Mesothelial cell of epicardium (in vitro differentiated cells): ENCODE results near the gene SETD1B. TPM values are rescaled to one million over a fixed set of nuclear protein-coding genes. Genes with fewer than 3 reads are reported as not detected.

ENCODE experiments used
- DNase-seq, 2 experiments: peaks; one replicate each; pipeline ENCODE4 v3.0.0; 2021; ENCODE audit warnings: low spot score in 2 of 2; ENCODE audit not compliant: unreplicated experiment in 2 of 2
- H3K27ac Mint-ChIP-seq: 2 replicates; pipeline ENCODE4 v1.8.0; 2021; ENCODE audit warnings: mixed read lengths
- H3K27me3 Mint-ChIP-seq: 2 replicates; pipeline ENCODE4 v1.8.0; 2021; ENCODE audit warnings: low read depth, mixed read lengths
- H3K36me3 Mint-ChIP-seq: 2 replicates; pipeline ENCODE4 v1.8.0; 2021; ENCODE audit warnings: mixed read lengths
- H3K4me1 Mint-ChIP-seq: 2 replicates; pipeline ENCODE4 v1.8.0; 2021; ENCODE audit warnings: mixed read lengths
- H3K4me3 Mint-ChIP-seq: 2 replicates; pipeline ENCODE4 v1.8.0; 2021; ENCODE audit warnings: mild to moderate bottlenecking, moderate library complexity, mixed read lengths
- H3K9me3 Mint-ChIP-seq: 2 replicates; pipeline ENCODE4 v1.8.0; 2021; ENCODE audit warnings: mixed read lengths
- CTCF ChIP-seq: fragments of 200-600 bp; sonication (generic); IDR thresholded peaks from one replicate; pipeline ENCODE4 v1.5.0; 2021; ENCODE audit warnings: antibody characterized with exemption; ENCODE audit not compliant: unreplicated experiment
- total RNA-seq: library from RNA; stranded (reverse); gene quantifications from 3 replicates; pipeline ENCODE4 v1.2.1, GENCODE V29; 2021

SETD1B gene
- total RNA-seq, 1 donor from 2014 or later: 27.2 TPM

GRCh38 chr12:121826318-121827150 is 22.7 kb downstream of the SETD1B start:
- Mint-ChIP-seq H3K4me3 (no peak overlapping the region), H3K9me3 (no peaks in the 10 kb centered on the region), H3K27me3 (no peaks in the 10 kb centered on the region), H3K27ac (no peak overlapping the region), H3K36me3 (peaks cover 36% of the 10 kb centered on the region), H3K4me1 (no peaks in the 10 kb centered on the region)
- no peak for DNase-seq
- no peak for TF ChIP-seq CTCF

- no peak for TF ChIP-seq CTCF
- Mint-ChIP-seq H3K27ac (no peak overlapping the region), H3K4me1 (no peaks in the 10 kb centered on the region), H3K27me3 (no peaks in the 10 kb centered on the region), H3K4me3 (no peak overlapping the region), H3K9me3 (no peaks in the 10 kb centered on the region), H3K36me3 (peaks cover 44% of the 10 kb centered on the region)
- DNase-seq: no peak
Observed at GRCh38 chr12:121827351-121828099, 23.7 kb downstream of the SETD1B start.

DNA sequence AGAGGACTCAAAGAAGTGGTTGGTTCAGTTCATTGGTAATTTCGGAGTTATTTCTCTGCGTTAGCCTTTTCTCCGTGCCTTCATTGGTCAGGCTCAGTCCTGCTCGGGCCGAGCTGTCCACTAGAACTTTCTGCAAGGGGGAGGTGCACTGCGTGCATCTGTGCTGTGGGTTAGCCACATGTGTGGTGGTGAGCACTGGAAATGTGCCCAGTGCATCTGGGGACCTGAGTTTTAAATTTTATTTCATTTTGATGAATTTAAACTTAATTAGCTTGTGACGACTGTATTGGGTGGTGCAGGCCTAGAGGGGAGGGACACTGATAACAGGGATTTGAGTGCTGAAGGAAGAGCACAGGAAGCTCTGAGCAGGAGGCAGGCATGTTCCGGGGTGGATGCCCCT is 24.5 kb downstream of the SETD1B start:
- H3K9me3 Mint-ChIP-seq: no peaks in the 10 kb centered on the region
- TF ChIP-seq CTCF: no peak
- no peak for DNase-seq
- no peaks in the 10 kb centered on the region for H3K4me1 Mint-ChIP-seq
- H3K36me3 Mint-ChIP-seq: peaks cover 45% of the 10 kb centered on the region
- H3K4me3 Mint-ChIP-seq: no peak overlapping the region
- H3K27ac Mint-ChIP-seq: no peak overlapping the region
- no peaks in the 10 kb centered on the region for H3K27me3 Mint-ChIP-seq

GRCh38 chr12:121828826-121829225 is 25.0 kb downstream of the SETD1B start:
- no peak overlapping the region for H3K27ac Mint-ChIP-seq
- no peaks in the 10 kb centered on the region for H3K27me3 Mint-ChIP-seq
- H3K36me3 Mint-ChIP-seq: peaks cover 45% of the 10 kb centered on the region
- H3K4me1 Mint-ChIP-seq: no peaks in the 10 kb centered on the region
- no peaks in the 10 kb centered on the region for H3K9me3 Mint-ChIP-seq
- no peak for DNase-seq
- TF ChIP-seq CTCF: no peak
- H3K4me3 Mint-ChIP-seq: no peak overlapping the region

DNA sequence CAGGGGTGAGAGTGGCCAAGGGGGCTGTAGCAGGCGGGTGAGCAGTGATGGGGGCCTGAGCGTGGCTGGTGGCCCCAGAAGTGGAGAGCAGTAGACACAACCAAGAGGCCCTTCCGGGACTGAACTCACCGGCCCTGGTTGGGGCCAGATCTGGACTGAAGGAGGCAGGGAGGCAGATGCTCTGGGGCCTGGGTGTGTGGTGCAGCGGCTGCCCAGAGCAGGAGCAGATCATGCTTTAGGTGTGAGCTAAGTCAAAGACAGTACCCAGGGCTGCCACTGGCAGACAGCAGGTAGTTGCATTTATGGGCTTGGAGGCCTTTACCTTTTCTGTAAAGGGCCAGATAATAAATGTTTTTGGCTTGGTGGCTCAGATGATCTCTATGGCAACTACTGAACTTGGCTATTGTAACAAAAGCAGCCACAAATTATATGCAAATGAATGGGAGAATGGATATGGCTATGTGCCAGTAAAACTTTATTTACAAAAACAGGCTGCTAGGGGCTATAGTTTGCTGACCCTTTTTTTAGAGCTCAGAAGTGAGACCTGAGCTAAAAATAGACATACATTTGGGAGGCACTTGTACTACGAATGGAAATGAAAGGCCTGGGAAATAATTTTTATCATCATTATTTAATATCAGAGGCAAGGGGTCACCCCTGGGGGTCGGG is 25.6 kb downstream of the SETD1B start:
- TF ChIP-seq CTCF: no peak
- Mint-ChIP-seq H3K9me3 (no peaks in the 10 kb centered on the region), H3K4me1 (no peaks in the 10 kb centered on the region), H3K4me3 (no peak overlapping the region), H3K27me3 (no peaks in the 10 kb centered on the region), H3K27ac (peak overlapping the region; percentile 18), H3K36me3 (peaks cover 45% of the 10 kb centered on the region)
- DNase-seq: no peak
